Measurements from ENCODE around the gene E4F1.

The E4F1 gene

DNA sequence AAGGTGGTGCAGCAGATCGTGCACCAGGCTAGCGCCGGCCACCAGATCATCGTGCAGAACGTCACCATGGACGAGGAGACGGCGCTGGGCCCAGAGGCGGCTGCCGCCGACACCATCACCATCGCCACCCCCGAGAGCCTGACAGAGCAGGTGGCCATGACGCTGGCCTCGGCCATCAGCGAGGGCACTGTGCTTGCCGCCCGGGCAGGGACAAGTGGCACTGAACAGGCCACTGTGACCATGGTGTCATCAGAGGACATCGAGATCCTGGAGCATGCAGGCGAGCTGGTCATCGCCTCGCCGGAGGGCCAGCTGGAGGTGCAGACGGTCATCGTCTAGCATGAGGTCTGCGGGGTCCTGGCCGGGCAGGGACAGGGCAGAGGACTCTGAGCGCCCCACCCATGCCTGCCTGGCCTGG lies 11.9 kb downstream of the E4F1 start:
- no peak for DNase-seq (ENCODE audit: low read depth)
- no peak overlapping the region for H3K4me3 ChIP-seq (replicated peaks; ENCODE audit: low read depth, low read length)
- TF ChIP-seq, protein P1, sequence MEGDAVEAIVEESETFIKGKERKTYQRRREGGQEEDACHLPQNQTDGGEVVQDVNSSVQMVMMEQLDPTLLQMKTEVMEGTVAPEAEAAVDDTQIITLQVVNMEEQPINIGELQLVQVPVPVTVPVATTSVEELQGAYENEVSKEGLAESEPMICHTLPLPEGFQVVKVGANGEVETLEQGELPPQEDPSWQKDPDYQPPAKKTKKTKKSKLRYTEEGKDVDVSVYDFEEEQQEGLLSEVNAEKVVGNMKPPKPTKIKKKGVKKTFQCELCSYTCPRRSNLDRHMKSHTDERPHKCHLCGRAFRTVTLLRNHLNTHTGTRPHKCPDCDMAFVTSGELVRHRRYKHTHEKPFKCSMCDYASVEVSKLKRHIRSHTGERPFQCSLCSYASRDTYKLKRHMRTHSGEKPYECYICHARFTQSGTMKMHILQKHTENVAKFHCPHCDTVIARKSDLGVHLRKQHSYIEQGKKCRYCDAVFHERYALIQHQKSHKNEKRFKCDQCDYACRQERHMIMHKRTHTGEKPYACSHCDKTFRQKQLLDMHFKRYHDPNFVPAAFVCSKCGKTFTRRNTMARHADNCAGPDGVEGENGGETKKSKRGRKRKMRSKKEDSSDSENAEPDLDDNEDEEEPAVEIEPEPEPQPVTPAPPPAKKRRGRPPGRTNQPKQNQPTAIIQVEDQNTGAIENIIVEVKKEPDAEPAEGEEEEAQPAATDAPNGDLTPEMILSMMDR (IDR thresholded peaks at IDR 0.05; ENCODE audit: low read length, missing control alignments): no peak

DNA sequence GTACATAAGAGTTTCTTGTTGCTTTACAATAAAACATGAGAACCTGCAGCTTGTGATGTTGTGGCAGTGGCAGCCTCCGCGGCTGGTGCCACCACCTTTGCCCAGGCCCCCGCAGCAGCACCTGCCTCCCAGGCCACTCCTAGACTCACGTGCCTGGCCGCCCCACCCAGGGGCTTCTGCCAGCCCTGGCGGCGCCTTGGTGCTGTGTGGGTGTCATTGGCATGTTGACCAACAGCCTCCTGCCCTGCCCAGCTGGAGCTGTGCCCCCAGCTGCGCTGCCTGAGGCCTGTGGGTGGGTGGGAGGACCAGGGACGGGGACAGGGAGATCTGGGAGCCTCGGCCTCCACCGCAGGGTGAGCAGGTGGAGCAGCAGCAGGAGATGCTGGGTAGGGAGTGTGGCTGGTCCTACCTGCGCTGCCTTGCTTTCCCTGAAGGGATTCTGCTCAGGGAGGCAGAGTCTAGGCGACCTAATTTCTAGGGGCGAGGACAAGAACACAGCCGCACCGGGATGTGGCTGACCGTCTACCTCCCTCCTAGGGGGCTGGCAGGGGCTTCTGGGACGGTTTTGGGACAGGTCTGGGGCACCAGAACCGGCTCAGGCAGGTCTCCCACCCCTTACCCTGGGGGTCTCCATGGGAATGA lies 12.4 kb downstream of the E4F1 start:
- TF ChIP-seq, protein P1 (IDR thresholded peaks at IDR 0.05; ENCODE audit: low read length, missing control alignments): no peak
- no peak overlapping the region for H3K4me3 ChIP-seq (replicated peaks; ENCODE audit: low read depth, low read length)

DNA sequence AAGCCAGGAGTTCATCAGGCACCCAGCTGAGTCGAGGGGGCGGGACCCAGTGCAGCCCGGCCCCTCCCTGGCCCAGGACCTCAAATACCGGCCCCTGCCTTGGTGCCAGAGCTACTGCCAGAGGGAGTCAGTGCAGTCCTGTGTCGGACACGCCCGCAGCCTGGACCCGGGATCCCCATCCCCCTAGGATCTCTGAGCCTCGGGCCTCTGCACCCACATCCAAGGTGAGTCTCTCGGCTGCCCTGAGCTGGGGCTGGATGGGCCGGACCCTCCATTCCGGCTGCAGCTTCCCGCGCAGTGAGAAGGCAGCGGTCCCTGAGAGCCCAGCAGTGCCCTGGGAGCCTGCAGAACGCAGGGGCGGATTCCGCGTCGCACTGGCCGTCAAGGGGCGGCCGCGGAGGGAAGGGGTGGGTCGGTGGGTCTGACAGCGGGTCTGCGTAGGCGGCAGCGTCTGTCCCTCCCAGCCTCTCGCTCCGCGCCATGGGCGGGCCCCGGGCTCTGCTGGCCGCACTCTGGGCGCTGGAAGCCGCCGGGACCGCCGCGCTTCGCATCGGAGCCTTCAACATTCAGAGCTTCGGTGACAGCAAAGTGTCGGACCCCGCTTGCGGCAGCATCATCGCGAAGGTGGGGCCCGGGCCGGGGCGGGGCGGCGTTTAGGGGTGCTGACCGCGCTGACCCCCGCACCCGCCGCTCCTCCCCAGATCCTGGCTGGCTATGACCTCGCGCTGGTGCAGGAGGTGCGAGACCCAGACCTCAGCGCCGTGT lies 13.1 kb downstream of the E4F1 start, which contains the start of gene DNASE1L2:
DNASE1L2 (plus strand) TSS at position 108 of the 765 bp plus-strand sequence; CDS start at position 481, 373 bp downstream.
- DNase-seq (ENCODE audit: low read depth): peak; percentile 21
- TF ChIP-seq, protein P1 (IDR thresholded peaks at IDR 0.05; ENCODE audit: low read length, missing control alignments): no peak
- H3K4me3 ChIP-seq (replicated peaks; ENCODE audit: low read depth, low read length): peak within 1 kb of the TSS; percentile 14

More for the DNA sequence above, 12.4 kb downstream of the E4F1 start:
- no peak for DNase-seq (ENCODE audit: low read depth)

DNA sequence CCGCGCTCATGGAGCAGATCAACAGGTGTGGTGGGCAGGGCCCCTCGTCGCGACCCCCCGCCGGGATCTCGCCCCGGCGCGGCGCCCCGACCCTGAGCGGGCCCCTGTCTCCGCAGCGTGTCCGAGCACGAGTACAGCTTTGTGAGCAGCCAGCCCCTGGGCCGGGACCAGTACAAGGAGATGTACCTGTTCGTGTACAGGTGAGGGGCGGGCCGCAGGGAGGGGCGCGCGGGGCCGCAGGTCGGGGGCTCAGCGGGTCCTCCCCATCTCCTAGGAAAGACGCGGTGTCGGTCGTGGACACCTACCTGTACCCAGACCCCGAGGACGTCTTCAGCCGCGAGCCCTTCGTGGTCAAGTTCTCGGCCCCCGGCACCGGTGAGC lies 13.7 kb downstream of the E4F1 start:
- no peak overlapping the region for H3K4me3 ChIP-seq (replicated peaks; ENCODE audit: low read depth, low read length)
- TF ChIP-seq, protein P1 (IDR thresholded peaks at IDR 0.05; ENCODE audit: low read length, missing control alignments): no peak

DNA sequence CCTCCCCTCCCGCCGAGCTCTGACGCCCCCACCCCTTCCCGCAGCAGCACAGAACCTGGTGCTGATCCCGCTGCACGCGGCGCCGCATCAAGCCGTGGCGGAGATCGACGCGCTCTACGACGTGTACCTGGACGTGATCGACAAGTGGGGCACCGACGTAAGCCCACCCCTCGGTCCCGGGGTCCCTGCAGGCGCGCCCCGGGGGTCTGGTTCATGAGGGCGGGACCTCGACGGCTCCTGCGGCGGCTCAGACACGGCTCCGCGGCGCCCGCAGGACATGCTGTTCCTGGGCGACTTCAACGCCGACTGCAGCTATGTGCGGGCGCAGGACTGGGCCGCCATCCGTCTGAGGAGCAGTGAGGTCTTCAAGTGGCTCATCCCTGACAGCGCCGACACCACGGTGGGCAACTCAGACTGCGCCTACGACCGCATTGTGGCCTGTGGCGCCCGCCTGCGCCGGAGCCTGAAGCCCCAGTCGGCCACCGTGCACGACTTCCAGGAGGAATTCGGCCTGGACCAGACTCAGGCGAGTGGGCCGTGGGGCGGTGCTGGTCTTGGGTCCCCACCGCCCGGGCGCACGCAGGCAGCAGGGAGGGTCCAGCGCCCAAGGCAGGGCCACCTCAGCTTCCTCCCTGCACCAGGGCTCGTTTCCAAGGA lies 14.2 kb downstream of the E4F1 start:
- DNase-seq (ENCODE audit: low read depth): no peak
- TF ChIP-seq, protein P1 (IDR thresholded peaks at IDR 0.05; ENCODE audit: low read length, missing control alignments): no peak
- no peak overlapping the region for H3K4me3 ChIP-seq (replicated peaks; ENCODE audit: low read depth, low read length)

More for the DNA sequence above, 13.7 kb downstream of the E4F1 start:
- DNase-seq (ENCODE audit: low read depth): no peak

DNA sequence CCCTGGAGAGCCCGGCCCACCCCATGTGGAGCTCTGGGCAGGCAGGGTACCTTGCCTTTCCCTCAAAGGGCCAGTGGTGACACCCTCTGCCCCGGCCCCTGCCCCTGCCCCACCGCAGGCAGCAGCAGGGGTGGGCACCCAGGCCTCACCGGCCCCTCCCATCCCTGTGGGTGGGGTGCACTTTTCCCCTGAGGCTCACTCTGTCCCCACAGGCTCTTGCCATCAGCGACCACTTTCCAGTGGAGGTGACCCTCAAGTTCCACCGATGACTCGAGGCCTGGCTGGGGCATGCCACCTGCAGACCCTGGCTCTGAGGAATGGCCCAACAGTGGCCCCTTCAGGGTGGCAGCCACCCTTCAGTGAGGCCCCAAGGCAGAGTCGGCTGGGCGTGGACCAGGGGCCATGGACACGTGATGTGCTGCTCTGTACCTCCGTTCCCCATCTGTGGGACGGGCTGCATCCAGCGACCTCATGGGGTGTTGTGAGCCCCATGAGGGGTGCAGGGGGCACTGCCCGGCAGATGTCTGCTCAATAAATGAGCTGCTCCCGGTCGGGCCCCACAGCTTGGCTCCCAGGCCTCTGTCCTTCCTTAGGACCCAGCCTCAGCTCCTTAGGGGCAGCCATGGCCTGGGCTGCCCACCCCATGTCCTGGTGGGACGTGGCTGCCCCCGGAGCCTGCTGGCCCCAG lies 14.9 kb downstream of the E4F1 start:
- DNase-seq (ENCODE audit: low read depth): no peak

More for the DNA sequence above, 14.9 kb downstream of the E4F1 start:
- H3K4me3 ChIP-seq (replicated peaks; ENCODE audit: low read depth, low read length): no peak overlapping the region
- TF ChIP-seq, protein P1 (IDR thresholded peaks at IDR 0.05; ENCODE audit: low read length, missing control alignments): no peak
